H1 (cell line): Measurements from ENCODE around the gene DYNC1LI1. TPM values are rescaled to one million over a fixed set of nuclear protein-coding genes. Genes with fewer than 3 reads are reported as not detected.

Experiments
- CTCF ChIA-PET: fragments of 300-600 bp; sonication (Branson Sonifier 250); formaldehyde crosslinking; loops from one replicate; lab custom pipeline; 2021; ENCODE audit not compliant: partially characterized antibody; lab: Charles Lee
- POLR2A ChIA-PET: fragments of 300-600 bp; sonication (Branson Sonifier 250); formaldehyde crosslinking; loops from one replicate; lab custom pipeline; 2021; ENCODE audit warnings: inconsistent platforms; ENCODE audit not compliant: partially characterized antibody; lab: Charles Lee
- DNase-seq, 2 experiments: peaks; one replicate each; pipeline versions ENCODE4 v3.0.0 to v3.0.0-alpha.2; 2010 to 2022; ENCODE audit warnings: low spot score in 2 of 2, low read depth in 1 of 2, mixed read lengths in 1 of 2
- FAIRE-seq: peaks from 2 replicates; lab custom pipeline; 2011; peaks lifted over from hg19 to GRCh38; lab: Jason Lieb, UNC
- H2AFZ ChIP-seq: 2 replicates; pipeline ENCODE4 v1.8.1; 2012; ENCODE audit warnings: low read length, inconsistent platforms
- H2AK5ac ChIP-seq: 2 replicates; pipeline ENCODE4 v1.6.1; 2013; ENCODE audit warnings: low read depth, low read length
- H2BK120ac ChIP-seq: replicated peaks from 2 replicates; pipeline ENCODE3; 2013; ENCODE audit warnings: low read depth, low read length, inconsistent platforms
- H2BK12ac ChIP-seq: 2 replicates; pipeline ENCODE4 v1.6.1; 2013; ENCODE audit warnings: low read depth, low read length
- H2BK15ac ChIP-seq: 2 replicates; pipeline ENCODE4 v1.6.1; 2013; ENCODE audit warnings: low read length
- H2BK20ac ChIP-seq: 2 replicates; pipeline ENCODE4 v1.6.1; 2013; ENCODE audit warnings: low read length
- H2BK5ac ChIP-seq: 2 replicates; pipeline ENCODE4 v1.6.1; 2013; ENCODE audit warnings: low read depth, low read length
- H3K14ac ChIP-seq: 2 replicates; pipeline ENCODE4 v1.6.1; 2013; ENCODE audit warnings: inconsistent platforms; ENCODE audit not compliant: insufficient read length
- H3K18ac ChIP-seq: 2 replicates; pipeline ENCODE4 v1.6.1; 2013; ENCODE audit warnings: low read length; ENCODE audit errors: extremely low read depth
- H3K23ac ChIP-seq: 2 replicates; pipeline ENCODE4 v1.6.1; 2013; ENCODE audit warnings: inconsistent platforms; ENCODE audit not compliant: insufficient read length
- H3K23me2 ChIP-seq: 2 replicates; pipeline ENCODE4 v1.6.1; 2013; ENCODE audit warnings: low read depth, low read length
- H3K27ac ChIP-seq: 2 replicates; pipeline ENCODE4 v1.6.1; 2011; ENCODE audit warnings: low read depth, low read length, inconsistent platforms
- H3K27me3 ChIP-seq, 4 experiments: replicated peaks in 1 of 4; 1 replicate in 1 of 4; 2 replicates in 3 of 4; pipeline versions ENCODE4 v1.6.1 to v1.8.1; 2011 to 2013; ENCODE audit warnings: low read length in 3 of 4, mild to moderate bottlenecking in 3 of 4, inconsistent platforms in 2 of 4, mixed read lengths in 2 of 4, moderate library complexity in 1 of 4; ENCODE audit not compliant: control insufficient read depth in 3 of 4, insufficient read depth in 3 of 4; ENCODE audit errors: extremely low read depth in 1 of 4
- H3K36me3 ChIP-seq, 4 experiments: 2 replicates each; pipeline versions ENCODE4 v1.6.1 to v1.8.1; 2011 to 2013; ENCODE audit warnings: mild to moderate bottlenecking in 4 of 4, low read length in 3 of 4, moderate library complexity in 2 of 4, control low read depth in 1 of 4, inconsistent platforms in 1 of 4; ENCODE audit not compliant: insufficient read depth in 4 of 4, control insufficient read depth in 2 of 4
- H3K4ac ChIP-seq: replicated peaks from 2 replicates; pipeline ENCODE3; 2013; ENCODE audit warnings: low read length, low read depth, mixed read lengths, inconsistent platforms; ENCODE audit not compliant: insufficient read length
- H3K4me1 ChIP-seq, 4 experiments: replicated peaks in 1 of 4; 1 replicate in 1 of 4; 2 replicates in 3 of 4; pipeline versions ENCODE4 v1.6.1 to v1.8.1; 2011 to 2013; ENCODE audit warnings: low read length in 3 of 4, inconsistent platforms in 2 of 4, mixed read lengths in 1 of 4; ENCODE audit not compliant: insufficient read depth in 4 of 4, control insufficient read depth in 3 of 4
- H3K4me2 ChIP-seq, 2 experiments: 2 replicates each; pipeline versions ENCODE4 v1.6.1 to v1.8.1; 2011 to 2013; ENCODE audit warnings: low read depth in 2 of 2, low read length in 2 of 2, control low read depth in 1 of 2, inconsistent platforms in 1 of 2, mild to moderate bottlenecking in 1 of 2; ENCODE audit not compliant: insufficient read depth in 1 of 2
- H3K4me3 ChIP-seq, 4 experiments: fragments of 200-600, 300-600 bp in 1 of 4; sonication (generic), shearing (Covaris generic), sonication (Bioruptor Twin) in 1 of 4; 2 replicates each; pipeline versions ENCODE4 v1.5.1 to v1.8.1; 2011 to 2016; ENCODE audit warnings: low read length in 4 of 4, low read depth in 3 of 4, control low read depth in 2 of 4, inconsistent platforms in 2 of 4, mild to moderate bottlenecking in 2 of 4, mixed read lengths in 1 of 4, moderate library complexity in 1 of 4; ENCODE audit not compliant: insufficient read depth in 2 of 4; ENCODE audit errors: extremely low read depth in 1 of 4
- H3K56ac ChIP-seq: replicated peaks from 2 replicates; pipeline ENCODE3; 2013; ENCODE audit warnings: low read depth, mild to moderate bottlenecking, mixed read lengths, low read length, inconsistent platforms; ENCODE audit not compliant: insufficient read length
- H3K79me1 ChIP-seq: 2 replicates; pipeline ENCODE4 v1.6.1; 2013; ENCODE audit warnings: low read depth, low read length, control low read depth
- H3K79me2 ChIP-seq, 2 experiments: 2 replicates each; pipeline versions ENCODE4 v1.6.1 to v1.8.1; 2012 to 2013; ENCODE audit warnings: low read length in 2 of 2, mild to moderate bottlenecking in 2 of 2, inconsistent platforms in 1 of 2; ENCODE audit not compliant: insufficient read depth in 2 of 2, control insufficient read depth in 1 of 2
- H3K9ac ChIP-seq, 4 experiments: replicated peaks in 1 of 4; 1 replicate in 1 of 4; 2 replicates in 3 of 4; pipeline versions ENCODE4 v1.6.1 to v1.8.1; 2011 to 2013; ENCODE audit warnings: low read depth in 3 of 4, low read length in 3 of 4, control low read depth in 2 of 4, mild to moderate bottlenecking in 2 of 4, moderate library complexity in 2 of 4, inconsistent platforms in 1 of 4; ENCODE audit errors: extremely low read depth in 1 of 4
- H3K9me3 ChIP-seq, 2 experiments: 2 replicates each; pipeline versions ENCODE4 v1.6.1 to v1.8.1; 2012 to 2013; ENCODE audit warnings: mild to moderate bottlenecking in 2 of 2, moderate library complexity in 2 of 2, control low read depth in 1 of 2, inconsistent platforms in 1 of 2, low read depth in 1 of 2, low read length in 1 of 2, mixed read lengths in 1 of 2; ENCODE audit not compliant: insufficient read depth in 2 of 2
- H4K20me1 ChIP-seq, 2 experiments: replicated peaks in 1 of 2; 2 replicates each; pipeline versions ENCODE3 to v1.8.1; 2011 to 2013; ENCODE audit warnings: inconsistent platforms in 2 of 2, low read length in 2 of 2, mild to moderate bottlenecking in 1 of 2; ENCODE audit not compliant: insufficient read depth in 2 of 2, control insufficient read depth in 1 of 2
- H4K5ac ChIP-seq: 2 replicates; pipeline ENCODE4 v1.6.1; 2013; ENCODE audit warnings: low read length, low read depth, mixed read lengths, inconsistent platforms; ENCODE audit not compliant: insufficient read length
- H4K8ac ChIP-seq: 2 replicates; pipeline ENCODE4 v1.8.0; 2013; ENCODE audit warnings: mild to moderate bottlenecking, moderate library complexity, low read length, inconsistent platforms; ENCODE audit not compliant: insufficient read depth; ENCODE audit errors: extremely low read depth
- H4K91ac ChIP-seq: replicated peaks from 2 replicates; pipeline ENCODE3; 2013; ENCODE audit warnings: low read length, mixed read lengths, inconsistent platforms; ENCODE audit not compliant: insufficient read length
- NRF1 ChIP-seq: IDR thresholded peaks from 2 replicates; pipeline ENCODE4 v1.6.1; 2011; ENCODE audit warnings: mild to moderate bottlenecking, low read depth, low read length, improper control_type of control experiment
- RNF2 ChIP-seq: fragments of 200-900, 300-1000 bp; sonication (generic); IDR thresholded peaks from 2 replicates; pipeline ENCODE4 v1.7.1; 2016; ENCODE audit warnings: borderline replicate concordance, low read depth, mild to moderate bottlenecking, antibody characterized with exemption, low read length; ENCODE audit not compliant: poor library complexity, severe bottlenecking; ENCODE audit errors: missing control alignments
- SUZ12 ChIP-seq: fragments of 200-600 bp; sonication (generic); IDR thresholded peaks from 2 replicates; pipeline ENCODE4 v1.6.1; 2012; ENCODE audit warnings: mild to moderate bottlenecking, inconsistent platforms, low read length, moderate library complexity, mixed read lengths
- whole genome bisulfite sequencing, 2 experiments: shearing (Covaris generic) in 1 of 2; methylation state at CpG; one replicate each; pipeline versions ENCODE4 v1.1.6 to v1.1.7; 2013 to 2015; ENCODE audit warnings: low lambda C conversion rate in 2 of 2, mixed read lengths in 2 of 2, inconsistent platforms in 1 of 2, low coverage in 1 of 2, missing lambda C conversion rate in 1 of 2; ENCODE audit not compliant: insufficient replicate concordance in 2 of 2, insufficient coverage in 1 of 2, insufficient read length in 1 of 2; ENCODE audit errors: extremely low coverage in 1 of 2, missing lambda C conversion rate in 1 of 2; 5-methylcytosine and 5-hydroxymethylcytosine counted together
- polyA plus RNA-seq, 7 experiments: library from polyadenylated mRNA; depleted of rRNA in 3 of 7; stranded (reverse) in 5 of 7; unstranded in 2 of 7; fragments of >200 nt in 5 of 7; fragments of 200-250 nt in 2 of 7; gene quantifications; 1 replicate in 5 of 7; 2 replicates in 1 of 7; 4 replicates in 1 of 7; pipeline versions ENCODE4 v1.2.1 to v1.2.3, GENCODE V29; 2011 to 2013; ENCODE audit warnings: missing spikeins in 2 of 7, mixed read lengths in 2 of 7
- total RNA-seq: library from RNA; stranded (reverse); fragmentation: NEBNext Ultra II Directional; extraction: Animal tissue kit (Norgen Biotek cat#: 25700); gene quantifications from 2 replicates; pipeline ENCODE4 v1.2.1, GENCODE V29; 2021

Gene DYNC1LI1
- total and polyA plus RNA-seq, 2 of the 8 experiments (the other 6 are each of a cell fraction or from before 2014, with no cell fraction given), result 13.6 to 45.1 TPM

- Histone ChIP-seq H4K20me1 (no peaks in the 10 kb centered on the region), H3K79me1 (no peaks in the 10 kb centered on the region), H3K9ac (no peak overlapping the region), H3K79me2 (no peaks in the 10 kb centered on the region), H2BK20ac (no peak overlapping the region), H3K4me3 (no peak overlapping the region), H3K23me2 (no peaks in the 10 kb centered on the region), H3K4ac (no peak overlapping the region), H3K14ac (no peak overlapping the region), H3K18ac (no peak overlapping the region), H4K5ac (no peak overlapping the region), H4K8ac (no peak overlapping the region), H3K9me3 (no peaks in the 10 kb centered on the region), H3K4me1 (no peaks in the 10 kb centered on the region; a peak in 2 of 7 replicates), H3K27me3 (no peaks in the 10 kb centered on the region), H2AFZ (no peak overlapping the region), H3K27ac (no peak overlapping the region), H3K56ac (no peak overlapping the region), H2BK5ac (no peak overlapping the region), H2BK120ac (no peak overlapping the region), H2BK15ac (no peak overlapping the region), H3K23ac (no peak overlapping the region), H2AK5ac (no peak overlapping the region), H3K36me3 (no peaks in the 10 kb centered on the region), H4K91ac (no peak overlapping the region), H3K4me2 (no peak overlapping the region), H2BK12ac (no peak overlapping the region)
- TF ChIP-seq RNF2 (no peak), SUZ12 (no peak), NRF1 (no peak)
- ChIA-PET CTCF (interaction anchor here (0.7 kb wide), 1 partner anchor 202 kb away, joined by 3 read pairs; no protein-coding TSS in a partner anchor), POLR2A (interaction anchor here (0.7 kb wide), 1 partner anchor 30 kb away, joined by 4 read pairs; no protein-coding TSS in a partner anchor)
- WGBS, 2 experiments, result 96% methylated on average over 3 of the region's 3 CpGs; no CpG with 5 or more reads in 1 of the 2 experiments
- DNase-seq (no peak), FAIRE-seq (no peak)
Observed at GRCh38 chr3:32606277-32606676, 35.6 kb upstream of the DYNC1LI1 start.
